ENCODE measurements around the gene CLEC4M.
"Not testable (repeated sequence)": the region's sequence is repeated elsewhere in the genome, so short reads cannot be mapped to it uniquely, and the experiment has no call there.

The CLEC4M gene

DNA sequence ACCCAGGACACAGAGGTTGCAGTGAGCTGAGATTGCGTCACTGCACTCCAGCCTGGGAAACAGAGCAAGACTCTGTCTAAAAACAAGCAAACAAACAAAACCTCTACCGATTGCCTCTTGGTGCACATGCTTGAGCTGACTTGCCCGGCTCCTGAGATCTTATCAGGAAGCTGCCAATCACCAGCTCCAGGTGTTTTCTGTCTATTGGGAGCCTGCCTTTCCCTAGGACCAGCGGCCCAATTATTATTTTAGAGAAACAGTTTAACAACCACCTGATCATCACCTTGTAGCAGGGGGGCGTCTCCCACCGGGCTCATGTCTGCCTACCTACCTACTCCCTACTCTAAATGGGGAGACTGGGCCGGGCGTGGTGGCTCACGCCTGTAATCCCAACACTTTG lies 10.8 kb downstream of the CLEC4M start:
- DNase-seq (ENCODE audit: low read depth), result no peak

GRCh38 chr19:7775761-7776160 lies 12.7 kb downstream of the CLEC4M start:
- no peak for DNase-seq (ENCODE audit: low read depth)

DNA sequence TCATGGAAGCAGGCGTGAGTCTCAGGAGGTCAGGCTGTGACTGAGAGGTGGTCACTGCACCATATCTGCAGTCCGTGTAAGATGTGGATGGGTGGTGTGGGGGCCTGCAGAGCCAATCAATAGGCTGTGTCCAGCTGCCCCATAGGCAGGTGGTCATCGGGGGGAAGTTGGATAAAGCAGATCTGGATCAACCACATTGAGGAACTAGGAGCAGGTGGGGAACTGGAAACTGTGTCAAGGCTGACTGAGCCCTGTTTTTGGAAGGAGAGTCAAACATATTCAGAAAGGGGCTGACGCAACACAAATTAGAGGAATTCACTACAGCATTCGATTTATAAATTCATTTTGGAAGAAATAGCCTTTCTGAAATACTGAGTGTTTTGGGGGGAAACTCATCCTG lies 15.0 kb downstream of the CLEC4M start:
- no peak for DNase-seq (ENCODE audit: low read depth)

- no peak for DNase-seq (ENCODE audit: low read depth)
Observed at GRCh38 chr19:7779631-7780486, 16.8 kb downstream of the CLEC4M start.

DNA sequence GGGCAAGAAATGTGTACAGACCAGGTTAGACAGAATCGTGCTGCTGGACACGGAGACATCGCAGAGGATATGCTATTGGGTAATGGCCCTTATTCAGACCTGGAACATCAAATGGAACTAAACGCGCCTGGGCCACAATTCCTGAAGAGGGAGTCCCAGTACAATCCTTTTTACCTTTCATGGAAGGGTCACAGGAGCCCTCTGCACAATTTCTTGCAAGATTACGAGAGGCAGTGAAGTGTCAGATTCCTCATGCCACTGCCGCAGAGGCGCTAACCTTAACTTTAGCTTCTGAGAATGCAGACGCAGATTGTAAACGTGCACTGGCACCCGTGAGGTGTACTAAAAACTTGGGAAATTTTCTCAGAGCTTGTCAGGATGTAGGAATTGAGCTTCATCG lies 18.1 kb downstream of the CLEC4M start:
- DNase-seq (ENCODE audit: low read depth), result no peak

DNA sequence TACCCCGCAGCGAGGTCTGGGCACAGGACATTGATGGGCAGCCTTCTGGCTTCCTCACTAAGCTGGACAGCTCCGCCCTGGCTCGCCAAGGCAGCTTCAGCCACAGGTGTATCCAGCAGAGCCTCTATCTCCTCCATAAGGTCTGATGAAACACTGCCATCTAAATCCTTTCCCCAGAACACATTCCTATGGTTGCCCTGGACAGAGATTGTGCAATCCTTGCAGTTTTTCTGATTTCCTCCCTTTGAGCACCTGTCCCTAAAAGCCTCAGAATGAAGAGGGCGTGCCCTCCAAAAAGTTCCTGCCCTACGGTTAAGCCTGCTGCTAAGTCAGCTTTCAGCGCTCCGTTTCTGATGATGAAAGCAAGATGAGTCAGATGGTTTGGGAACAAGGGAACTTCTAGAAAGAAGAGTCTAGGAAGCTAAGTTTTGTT lies 21.0 kb downstream of the CLEC4M start:
- DNase-seq (ENCODE audit: low read depth), result no peak

DNA sequence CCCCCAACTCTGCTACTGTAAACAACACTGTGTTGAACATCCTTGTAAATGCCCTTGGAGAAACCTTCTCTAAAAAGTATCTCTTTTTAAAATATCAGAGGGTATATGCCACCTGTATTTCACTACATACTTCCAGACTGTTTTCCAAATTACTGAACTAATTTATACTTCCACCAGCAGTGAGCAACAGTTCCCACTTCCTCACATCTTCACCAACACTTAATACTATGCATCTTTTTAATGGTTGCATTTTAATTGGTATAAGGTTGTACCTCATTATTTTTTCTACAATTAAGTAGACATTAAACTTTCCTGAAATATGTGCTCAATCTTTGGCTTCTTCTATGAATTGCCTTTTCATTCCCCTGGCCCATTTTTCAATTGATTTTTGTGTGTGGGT lies 21.8 kb downstream of the CLEC4M start:
- DNase-seq (ENCODE audit: low read depth), result no peak

DNA sequence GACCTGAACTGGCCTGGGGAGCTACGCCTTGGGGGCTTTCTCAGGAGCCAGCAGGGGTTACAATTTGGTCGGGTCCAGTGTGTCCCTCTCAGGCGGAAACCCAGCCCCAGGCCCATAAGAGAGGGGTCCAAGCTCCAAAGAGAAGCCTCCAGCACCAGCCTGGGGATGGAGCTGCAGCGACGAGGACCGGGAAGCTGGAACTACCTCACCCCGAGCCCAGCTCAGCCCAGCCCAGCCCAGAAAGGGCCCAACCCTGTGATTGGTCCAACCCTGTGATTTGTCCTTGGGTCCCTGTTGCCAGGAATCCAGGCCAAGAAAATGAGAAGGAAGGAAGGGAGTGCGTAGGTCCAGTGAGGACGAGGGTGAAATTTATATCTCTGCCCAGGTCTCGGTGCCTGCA lies 24.1 kb downstream of the CLEC4M start:
- DNase-seq (ENCODE audit: low read depth), result no peak

GRCh38 chr19:7787602-7788177 lies 24.6 kb downstream of the CLEC4M start:
- no peak for DNase-seq (ENCODE audit: low read depth)

DNA sequence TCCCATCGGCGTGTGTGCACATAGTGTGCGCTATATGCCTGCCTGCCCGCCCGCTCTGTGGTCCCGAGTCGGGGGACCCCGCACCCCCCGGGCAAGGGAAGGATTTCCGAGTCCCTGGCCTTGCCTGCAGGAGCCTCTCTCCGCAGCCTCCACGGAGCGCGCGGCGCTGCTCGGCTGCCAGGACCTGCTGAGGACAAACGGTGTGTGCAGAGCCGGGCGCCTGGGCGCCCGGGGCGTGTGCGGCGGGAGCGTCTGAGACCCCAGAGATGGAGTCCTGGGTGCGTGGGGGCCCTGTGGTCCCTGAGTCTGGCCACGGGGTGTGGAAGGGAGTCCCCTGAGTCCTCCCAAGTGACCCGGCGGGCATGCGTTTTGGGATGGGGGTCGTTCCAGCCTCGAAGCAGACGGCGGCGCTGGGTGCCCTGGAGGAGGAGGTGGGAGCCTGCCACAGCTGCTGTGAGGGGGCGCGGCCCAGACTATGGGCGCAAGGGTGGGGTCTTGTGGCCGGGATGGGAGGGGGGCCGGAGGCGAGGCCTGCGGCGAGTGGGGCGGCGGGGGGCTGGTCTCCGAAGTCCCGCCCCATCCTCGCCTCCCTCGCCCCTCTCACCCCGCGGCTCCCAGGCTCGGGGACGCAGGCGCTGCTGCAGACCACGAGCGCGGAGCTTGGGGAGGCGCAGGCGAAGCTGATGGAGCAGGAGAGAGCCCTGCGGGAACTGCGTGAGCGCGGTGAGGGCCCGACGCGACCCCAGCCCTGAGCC lies 25.3 kb downstream of the CLEC4M start:
- DNase-seq (ENCODE audit: low read depth), result no peak

DNA sequence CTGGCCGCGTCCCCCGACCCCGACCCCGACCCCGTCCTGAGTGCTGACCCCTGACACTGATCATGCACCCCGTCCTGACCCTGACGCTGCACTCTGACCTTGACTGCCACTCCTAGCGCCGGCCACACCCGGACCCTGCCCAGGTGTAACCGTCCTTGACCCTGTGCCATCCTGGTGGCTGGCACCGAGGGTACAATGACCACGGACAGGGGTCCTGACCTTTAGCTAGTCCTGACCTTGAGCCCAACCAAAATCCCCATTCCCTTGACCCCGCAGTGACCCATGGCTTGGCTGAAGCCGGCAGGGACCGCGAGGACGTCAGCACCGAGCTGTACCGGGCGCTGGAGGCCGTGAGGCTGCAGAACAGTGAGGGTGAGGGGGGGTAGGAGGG lies 25.9 kb downstream of the CLEC4M start:
- DNase-seq (ENCODE audit: low read depth), result no peak

DNA sequence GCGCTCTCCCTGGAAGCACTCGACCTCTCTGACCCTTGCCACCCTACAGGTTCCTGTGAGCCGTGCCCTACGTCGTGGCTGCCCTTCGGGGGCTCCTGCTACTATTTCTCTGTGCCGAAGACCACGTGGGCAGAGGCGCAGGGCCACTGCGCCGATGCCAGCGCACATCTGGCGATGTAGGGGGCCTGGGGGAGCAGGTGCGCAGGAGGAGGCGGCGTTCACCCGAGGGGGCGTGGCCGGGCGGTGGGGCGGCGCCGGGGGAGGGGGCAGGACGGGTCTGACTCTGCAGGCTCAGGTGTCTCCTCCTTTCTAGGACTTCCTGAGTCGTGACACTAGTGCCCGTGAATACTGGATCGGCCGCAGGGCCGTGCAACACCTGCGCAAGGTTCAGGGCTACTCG lies 26.4 kb downstream of the CLEC4M start:
- DNase-seq (ENCODE audit: low read depth), result peak; percentile 34

GRCh38 chr19:7790416-7790815 lies 27.4 kb downstream of the CLEC4M start:
- no peak for DNase-seq (ENCODE audit: low read depth)

GRCh38 chr19:7792281-7792680 lies 29.2 kb downstream of the CLEC4M start:
- no peak for DNase-seq (ENCODE audit: low read depth)

DNA sequence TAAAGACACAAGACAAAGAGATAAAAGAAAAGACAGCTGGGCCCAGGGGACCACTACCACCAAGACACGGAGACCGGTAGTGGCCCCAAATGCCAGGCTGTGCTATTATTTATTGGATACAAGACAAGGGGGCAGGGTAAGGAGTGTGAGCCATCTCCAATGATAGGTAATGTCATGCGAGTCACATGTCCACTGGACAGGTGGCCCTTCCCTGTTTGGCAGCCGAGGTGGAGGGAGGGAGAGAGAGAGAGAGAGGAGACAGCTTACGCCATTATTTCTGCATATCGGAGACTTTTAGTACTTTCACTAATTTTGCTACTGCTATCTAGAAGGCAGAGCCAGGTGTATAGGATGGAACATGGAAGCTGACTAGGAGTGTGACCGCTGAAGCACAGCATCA lies 29.7 kb downstream of the CLEC4M start:
- not testable (repeated sequence) for DNase-seq (ENCODE audit: low read depth)

GRCh38 chr19:7793493-7793892 lies 30.4 kb downstream of the CLEC4M start:
- DNase-seq (ENCODE audit: low read depth), result no peak

DNA sequence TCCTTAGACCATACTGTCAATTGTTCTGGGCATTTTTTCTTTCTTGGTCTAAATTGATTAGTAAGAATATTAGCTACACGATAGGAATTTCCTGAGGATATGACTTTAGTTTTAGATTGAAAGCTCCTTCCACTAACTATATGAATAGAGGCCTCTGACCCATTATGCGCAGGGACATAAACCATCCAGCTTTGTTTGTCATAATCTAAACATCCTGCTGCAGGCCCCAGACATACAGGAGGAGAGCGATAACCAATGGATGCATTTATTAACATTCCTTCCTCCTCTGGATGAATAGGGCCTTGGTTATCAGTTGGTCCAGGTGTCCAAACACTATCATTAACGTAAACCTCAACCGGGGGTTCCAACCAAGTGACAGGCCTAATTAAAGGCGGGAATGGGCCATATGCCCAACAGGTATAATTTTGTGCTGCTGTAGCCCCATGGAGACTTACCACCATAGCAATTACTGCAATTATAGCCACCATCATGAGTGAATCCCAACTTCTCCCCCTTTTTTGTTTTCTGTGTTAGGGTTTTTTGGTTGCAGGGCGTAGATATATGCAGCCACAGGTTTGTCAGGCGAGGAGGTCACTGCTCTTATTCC lies 32.6 kb downstream of the CLEC4M start:
- no peak for DNase-seq (ENCODE audit: low read depth)

DNA sequence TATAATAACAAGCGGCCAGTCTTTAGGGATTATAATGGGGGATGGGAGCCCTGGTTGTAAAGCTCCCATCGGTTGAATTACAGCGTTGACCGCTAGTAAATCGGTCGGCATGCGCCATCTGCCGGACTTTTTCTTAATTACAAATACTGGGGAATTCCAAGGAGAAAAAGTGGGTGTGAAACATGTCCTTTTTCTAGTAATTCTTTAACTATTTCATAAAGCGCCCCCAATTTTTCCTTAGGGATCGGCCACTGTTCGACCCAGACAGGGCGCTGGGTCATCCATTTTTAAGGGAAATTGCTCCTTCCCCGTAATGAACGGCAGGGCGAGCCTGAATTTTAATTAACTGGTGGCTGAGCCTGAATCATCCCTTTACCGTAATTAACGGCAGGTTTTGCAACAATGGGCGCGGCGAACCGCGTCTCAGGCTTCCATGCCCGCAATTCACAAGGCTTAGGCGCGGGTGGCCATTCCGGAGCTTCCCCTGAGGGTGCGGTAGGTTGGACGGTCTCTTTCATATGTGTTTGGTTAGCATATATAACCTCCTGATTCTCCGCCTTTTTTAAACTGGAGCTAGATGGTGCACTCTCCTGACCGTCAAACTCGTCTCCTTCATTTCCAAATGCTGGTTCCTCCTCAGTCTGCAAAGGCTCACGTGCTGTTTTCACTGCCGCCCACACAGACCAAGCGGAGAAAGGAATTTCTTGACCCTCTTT lies 36.8 kb downstream of the CLEC4M start:
- peak; percentile 54 for DNase-seq (ENCODE audit: low read depth)

- no peak for DNase-seq (ENCODE audit: low read depth)
Observed at GRCh38 chr19:7801020-7801570, 38.1 kb downstream of the CLEC4M start.

GRCh38 chr19:7806234-7806633 lies 43.2 kb downstream of the CLEC4M start:
- no peak for DNase-seq (ENCODE audit: low read depth)

GRCh38 chr19:7806876-7807275 lies 43.8 kb downstream of the CLEC4M start:
- DNase-seq (ENCODE audit: low read depth), result no peak

DNA sequence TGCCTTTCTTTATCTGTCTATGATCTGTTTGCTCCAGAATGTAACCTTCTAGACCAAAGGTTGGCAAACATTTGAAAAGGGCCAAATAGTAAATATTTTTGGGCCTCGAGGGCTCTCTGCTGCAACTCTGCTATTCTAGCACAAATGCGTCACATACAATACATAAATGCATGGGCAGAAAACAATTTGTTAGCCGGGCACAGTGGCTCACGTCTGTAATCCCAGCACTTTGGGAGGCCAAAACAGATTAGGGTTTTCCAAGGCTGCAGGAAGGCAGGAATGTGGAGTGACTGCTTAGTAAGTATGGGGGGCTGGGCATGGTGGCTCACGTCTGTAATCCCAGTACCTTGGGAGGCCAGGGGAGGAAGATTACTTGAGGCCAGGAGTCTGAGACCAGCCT lies 45.1 kb downstream of the CLEC4M start:
- DNase-seq (ENCODE audit: low read depth), result no peak

Measured in activated T-cell treated with anti-CD3 and anti-CD28 coated beads for 1 hour (primary cell).